Activated naive CD4-positive, alpha-beta T cell (primary cell): Measurements from ENCODE around the gene RNLS.

Experiments
- DNase-seq, 4 experiments: peaks; one replicate each; lab custom pipeline; 2025; lab: John Stamatoyannopoulos, UW

Gene RNLS

DNA sequence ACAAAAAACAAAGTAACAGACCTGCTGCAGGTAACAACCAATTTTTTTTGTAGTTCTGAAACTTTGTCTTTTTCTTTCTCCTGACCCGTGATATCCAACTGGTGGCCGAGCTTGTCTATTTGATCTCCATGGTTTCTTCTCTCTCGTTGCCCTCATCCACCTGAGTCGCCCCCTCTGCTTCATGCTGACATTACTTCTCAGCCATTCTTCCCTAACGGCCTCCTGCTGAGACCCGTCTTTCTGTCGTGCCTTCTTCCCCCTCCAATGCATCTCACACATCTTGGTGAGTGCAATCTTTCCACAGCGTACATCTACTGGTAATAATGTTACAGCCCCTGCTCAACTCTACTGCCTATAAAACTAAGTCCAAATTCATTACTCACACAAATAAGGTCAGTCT lies 352.9 kb downstream of the RNLS start:
- DNase-seq: no peak

DNA sequence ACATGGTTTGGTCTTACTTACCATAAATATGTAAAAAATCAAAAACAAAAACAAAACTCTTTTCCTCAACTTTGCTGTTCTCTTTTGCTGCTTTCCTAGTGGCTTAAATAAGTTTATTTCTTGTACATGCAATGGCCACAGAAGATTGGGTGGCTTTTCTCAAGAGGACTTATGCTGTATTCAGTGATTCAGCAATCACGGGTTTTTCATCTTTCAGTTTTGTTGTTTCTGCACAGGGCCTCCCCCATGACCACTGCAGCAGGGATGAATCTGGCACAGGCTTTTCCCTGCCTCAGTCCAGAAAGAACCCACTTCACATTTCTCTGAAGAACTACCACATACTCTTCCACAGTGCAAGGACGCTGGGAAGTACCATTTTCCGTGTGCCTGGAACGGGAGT lies 355.0 kb downstream of the RNLS start:
- DNase-seq: no peak

DNA sequence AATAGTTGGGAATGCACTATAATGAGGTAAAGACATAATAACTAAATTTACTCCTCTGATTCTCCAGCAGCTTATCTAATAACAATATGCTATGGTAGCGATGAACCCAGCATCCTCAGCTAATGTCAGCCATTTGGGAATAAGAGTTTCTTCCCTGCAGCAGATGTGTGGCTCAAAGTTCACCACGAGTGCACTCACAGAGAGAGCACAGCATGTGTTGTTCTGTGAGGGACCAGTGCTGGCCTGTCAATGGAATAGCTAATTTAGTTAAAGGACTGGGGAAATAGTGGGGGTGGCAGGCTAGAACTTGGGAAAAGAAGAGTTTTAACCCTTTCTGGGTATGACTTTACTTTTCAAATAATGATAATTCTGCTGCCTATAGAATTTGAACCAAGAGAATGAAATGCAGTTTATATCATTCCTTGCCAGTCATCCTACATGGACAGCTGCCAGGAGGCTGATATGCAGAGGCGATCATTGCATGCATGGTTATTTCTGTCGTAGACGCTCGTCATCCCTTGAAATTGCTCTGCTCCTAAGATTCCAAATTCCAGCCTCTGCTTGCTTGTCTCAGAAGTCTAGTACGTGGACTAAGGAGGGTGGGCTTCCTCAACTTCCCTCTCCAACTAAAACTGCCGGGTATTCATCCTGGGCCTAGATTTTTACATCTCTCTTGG lies 355.6 kb downstream of the RNLS start:
- DNase-seq: no peak

DNA sequence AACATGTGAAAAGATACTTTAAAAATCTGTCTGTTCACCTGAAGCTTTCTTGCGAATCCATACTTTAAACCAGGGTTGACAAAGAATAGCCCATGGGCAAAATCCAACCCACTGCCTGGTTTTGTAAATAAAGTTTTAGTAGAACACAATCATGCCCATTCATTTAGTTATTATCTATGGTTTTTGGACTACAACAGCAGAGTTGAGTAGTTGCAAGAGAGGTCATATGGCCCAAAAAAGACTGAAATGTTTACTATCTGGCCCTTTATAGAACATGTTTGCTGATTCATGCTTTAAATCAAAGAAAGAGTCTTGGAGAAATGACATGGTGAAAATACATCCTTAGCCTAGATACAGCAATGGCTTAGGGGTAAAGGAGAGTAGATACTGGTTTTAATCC lies 356.2 kb downstream of the RNLS start:
- no peak for DNase-seq

DNA sequence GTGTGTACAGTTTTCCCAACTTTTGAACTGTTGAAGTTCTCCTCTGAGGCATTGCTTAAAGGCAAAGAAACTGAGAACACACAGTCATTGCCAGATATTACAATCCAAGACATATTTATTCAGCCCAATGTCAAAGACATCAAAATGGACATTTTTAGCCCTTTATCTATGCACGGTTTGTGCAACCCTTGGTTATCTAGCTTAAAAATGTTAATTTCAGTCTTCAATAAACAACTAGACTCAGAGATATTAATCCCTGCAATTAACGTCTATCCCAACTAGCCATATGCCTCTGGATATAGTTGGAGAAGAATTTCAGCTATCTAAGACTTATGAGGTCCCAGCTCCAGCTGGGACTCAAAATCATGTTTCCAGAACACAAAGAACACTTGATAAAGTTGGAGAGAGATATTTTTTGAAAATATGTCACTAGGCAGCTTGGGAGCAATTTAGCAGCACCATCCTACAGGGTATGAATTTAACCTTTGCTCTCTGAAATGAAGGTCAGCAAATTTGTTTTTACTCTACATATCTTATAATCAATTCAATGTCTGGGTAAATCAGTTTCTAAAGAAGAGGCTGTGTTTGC lies 357.0 kb downstream of the RNLS start:
- DNase-seq: no peak
